HEK293 (cell line): ENCODE results near the gene PDE10A.

Source experiments
- FEZF1 ChIP-seq: fragments of 450-650 bp; formaldehyde crosslinking; IDR thresholded peaks from 2 replicates; pipeline ENCODE4 v1.5.1; 2016; ENCODE audit warnings: missing biosample characterization, missing genetic modification characterization
- GLIS1 ChIP-seq: fragments of 450-650 bp; formaldehyde crosslinking; IDR thresholded peaks from 2 replicates; pipeline ENCODE4 v1.5.1; 2016; ENCODE audit warnings: missing biosample characterization, missing genetic modification characterization
- KLF16 ChIP-seq: fragments of 450-650 bp; formaldehyde crosslinking; IDR thresholded peaks from 2 replicates; pipeline ENCODE4 v1.5.1; 2017; ENCODE audit warnings: missing biosample characterization, missing genetic modification characterization
- PBX3 ChIP-seq: sonication (generic); formaldehyde crosslinking; IDR thresholded peaks from 2 replicates; pipeline ENCODE4 v1.8.1; 2022; ENCODE audit warnings: mild to moderate bottlenecking, moderate library complexity, missing genetic modification reagents
- PRDM1 ChIP-seq: fragments of 450-650 bp; formaldehyde crosslinking; IDR thresholded peaks from 2 replicates; pipeline ENCODE4; 2016; ENCODE audit warnings: missing biosample characterization, missing genetic modification characterization
- YY1 ChIP-seq: fragments of 450-650 bp; formaldehyde crosslinking; IDR thresholded peaks from 2 replicates; pipeline ENCODE4 v1.5.1; 2018; ENCODE audit warnings: missing biosample characterization, missing genetic modification characterization
- ZBTB49 ChIP-seq: fragments of 450-650 bp; formaldehyde crosslinking; IDR thresholded peaks from 2 replicates; pipeline ENCODE4 v1.5.1; 2016; ENCODE audit warnings: missing biosample characterization, missing genetic modification characterization, low read depth
- ZIC2 ChIP-seq: fragments of 450-650 bp; formaldehyde crosslinking; IDR thresholded peaks from 2 replicates; pipeline ENCODE4 v1.5.1; 2016; ENCODE audit warnings: missing biosample characterization, missing genetic modification characterization
- ZNF140 ChIP-seq: fragments of 450-650 bp; formaldehyde crosslinking; IDR thresholded peaks from 2 replicates; pipeline ENCODE4 v1.5.1; 2016; ENCODE audit warnings: missing biosample characterization, missing genetic modification characterization
- ZNF155 ChIP-seq: fragments of 450-650 bp; formaldehyde crosslinking; IDR thresholded peaks from 2 replicates; pipeline ENCODE4 v1.5.1; 2016; ENCODE audit warnings: missing biosample characterization, missing genetic modification characterization
- ZNF175 ChIP-seq: fragments of 450-650 bp; formaldehyde crosslinking; IDR thresholded peaks from 2 replicates; pipeline ENCODE4 v1.5.1; 2016; ENCODE audit warnings: missing biosample characterization, missing genetic modification characterization
- ZNF24 ChIP-seq: fragments of 450-650 bp; formaldehyde crosslinking; IDR thresholded peaks from 2 replicates; pipeline ENCODE4 v1.5.1; 2016; ENCODE audit warnings: missing biosample characterization, missing genetic modification characterization
- ZNF274 ChIP-seq, 2 experiments: fragments of 200-500 bp in 1 of 2; fragments of 450-650 bp in 1 of 2; sonication (Bioruptor generic) in 1 of 2; formaldehyde crosslinking in 1 of 2; IDR thresholded peaks; 2 replicates each; pipeline versions ENCODE4 v1.5.1 to v1.6.1; 2014 to 2016; ENCODE audit warnings: borderline replicate concordance in 1 of 2, inconsistent platforms in 1 of 2, low read length in 1 of 2, missing biosample characterization in 1 of 2, missing genetic modification characterization in 1 of 2
- ZNF292 ChIP-seq: fragments of 450-650 bp; formaldehyde crosslinking; IDR thresholded peaks from 2 replicates; pipeline ENCODE4 v1.5.1; 2016; ENCODE audit warnings: low read depth, missing biosample characterization, missing genetic modification characterization, borderline replicate concordance
- ZNF335 ChIP-seq: fragments of 450-650 bp; formaldehyde crosslinking; conservative IDR thresholded peaks from 2 replicates; pipeline ENCODE4 v1.5.1; 2016; ENCODE audit warnings: missing biosample characterization, missing genetic modification characterization
- ZNF362 ChIP-seq: fragments of 450-650 bp; formaldehyde crosslinking; IDR thresholded peaks from 2 replicates; pipeline ENCODE4 v1.5.1; 2016; ENCODE audit warnings: missing biosample characterization, missing genetic modification characterization
- ZNF366 ChIP-seq: fragments of 450-650 bp; formaldehyde crosslinking; conservative IDR thresholded peaks from 2 replicates; pipeline ENCODE4 v1.5.1; 2016; ENCODE audit warnings: missing biosample characterization, missing genetic modification characterization
- ZNF391 ChIP-seq: fragments of 450-650 bp; formaldehyde crosslinking; IDR thresholded peaks from 2 replicates; pipeline ENCODE4 v1.5.1; 2016; ENCODE audit warnings: low read depth, missing biosample characterization, missing genetic modification characterization, borderline replicate concordance
- ZNF514 ChIP-seq: fragments of 450-650 bp; formaldehyde crosslinking; IDR thresholded peaks from 2 replicates; pipeline ENCODE4 v1.5.1; 2016; ENCODE audit warnings: missing biosample characterization, missing genetic modification characterization
- ZNF549 ChIP-seq: fragments of 450-650 bp; IDR thresholded peaks from 2 replicates; pipeline ENCODE4 v1.5.1; 2018; ENCODE audit warnings: missing biosample characterization, missing genetic modification characterization, mild to moderate bottlenecking, inconsistent platforms, moderate library complexity
- ZNF701 ChIP-seq: fragments of 450-650 bp; formaldehyde crosslinking; IDR thresholded peaks from 2 replicates; pipeline ENCODE4 v1.5.1; 2016; ENCODE audit warnings: missing biosample characterization, missing genetic modification characterization
- ZNF791 ChIP-seq: fragments of 450-650 bp; formaldehyde crosslinking; IDR thresholded peaks from 2 replicates; pipeline ENCODE4 v1.5.1; 2016; ENCODE audit warnings: missing biosample characterization, missing genetic modification characterization
- ZNF792 ChIP-seq: fragments of 450-650 bp; formaldehyde crosslinking; IDR thresholded peaks from 2 replicates; pipeline ENCODE4 v1.5.1; 2016; ENCODE audit warnings: missing biosample characterization, missing genetic modification characterization
- ZSCAN5A ChIP-seq: fragments of 450-650 bp; formaldehyde crosslinking; IDR thresholded peaks from 2 replicates; pipeline ENCODE4 v1.5.1; 2016; ENCODE audit warnings: missing biosample characterization, missing genetic modification characterization
- TF ChIP-seq, protein P1 (sequence below): fragments of 450-650 bp; formaldehyde crosslinking; IDR thresholded peaks from 2 replicates; pipeline ENCODE4 v1.5.1; 2017; ENCODE audit warnings: missing biosample characterization, missing genetic modification characterization
- TF ChIP-seq, protein P2 (sequence below): fragments of 450-650 bp; formaldehyde crosslinking; IDR thresholded peaks from 2 replicates; pipeline ENCODE4 v1.5.1; 2016; ENCODE audit warnings: missing biosample characterization, missing genetic modification characterization
- TF ChIP-seq, protein P3 (sequence below): fragments of 450-650 bp; formaldehyde crosslinking; IDR thresholded peaks from 2 replicates; pipeline ENCODE4 v1.5.1; 2016; ENCODE audit warnings: missing biosample characterization, missing genetic modification characterization

The PDE10A gene

GRCh38 chr6:165573671-165574070, 89.4 kb downstream of the PDE10A start (continued):
- TF ChIP-seq FEZF1: peak; percentile 83
- TF ChIP-seq, protein P1, sequence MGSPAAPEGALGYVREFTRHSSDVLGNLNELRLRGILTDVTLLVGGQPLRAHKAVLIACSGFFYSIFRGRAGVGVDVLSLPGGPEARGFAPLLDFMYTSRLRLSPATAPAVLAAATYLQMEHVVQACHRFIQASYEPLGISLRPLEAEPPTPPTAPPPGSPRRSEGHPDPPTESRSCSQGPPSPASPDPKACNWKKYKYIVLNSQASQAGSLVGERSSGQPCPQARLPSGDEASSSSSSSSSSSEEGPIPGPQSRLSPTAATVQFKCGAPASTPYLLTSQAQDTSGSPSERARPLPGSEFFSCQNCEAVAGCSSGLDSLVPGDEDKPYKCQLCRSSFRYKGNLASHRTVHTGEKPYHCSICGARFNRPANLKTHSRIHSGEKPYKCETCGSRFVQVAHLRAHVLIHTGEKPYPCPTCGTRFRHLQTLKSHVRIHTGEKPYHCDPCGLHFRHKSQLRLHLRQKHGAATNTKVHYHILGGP (tag by site-specific recombination): no peak
- no peak for TF ChIP-seq ZNF155 (tag by site-specific recombination)
- 0 out of 2 replicates have a peak, but pooled peaks have one; percentile 17 for TF ChIP-seq KLF16 (tag by site-specific recombination)
- TF ChIP-seq ZNF175: no peak
- TF ChIP-seq ZNF701 (tag by site-specific recombination): no peak
- no peak for TF ChIP-seq PBX3 (CRISPR knock-in tag)
- TF ChIP-seq ZNF140: no peak
- TF ChIP-seq, protein P2, sequence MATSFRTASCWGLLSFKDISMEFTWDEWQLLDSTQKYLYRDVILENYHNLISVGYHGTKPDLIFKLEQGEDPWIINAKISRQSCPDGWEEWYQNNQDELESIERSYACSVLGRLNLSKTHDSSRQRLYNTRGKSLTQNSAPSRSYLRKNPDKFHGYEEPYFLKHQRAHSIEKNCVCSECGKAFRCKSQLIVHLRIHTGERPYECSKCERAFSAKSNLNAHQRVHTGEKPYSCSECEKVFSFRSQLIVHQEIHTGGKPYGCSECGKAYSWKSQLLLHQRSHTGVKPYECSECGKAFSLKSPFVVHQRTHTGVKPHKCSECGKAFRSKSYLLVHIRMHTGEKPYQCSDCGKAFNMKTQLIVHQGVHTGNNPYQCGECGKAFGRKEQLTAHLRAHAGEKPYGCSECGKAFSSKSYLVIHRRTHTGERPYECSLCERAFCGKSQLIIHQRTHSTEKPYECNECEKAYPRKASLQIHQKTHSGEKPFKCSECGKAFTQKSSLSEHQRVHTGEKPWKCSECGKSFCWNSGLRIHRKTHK (tag by site-specific recombination): no peak
- no peak for TF ChIP-seq ZNF791 (tag by site-specific recombination)
- peak; percentile 91 for TF ChIP-seq ZNF362 (tag by site-specific recombination)
- TF ChIP-seq ZNF549 (tag by site-specific recombination): no peak
- TF ChIP-seq ZNF391: 0 out of 2 replicates have a peak, but pooled peaks have one; percentile 53
- TF ChIP-seq ZNF274 (IDR thresholded peaks at IDR 0.05; ENCODE audit: low read length): no peak
- TF ChIP-seq ZNF274 (tag by site-specific recombination; IDR thresholded peaks at IDR 0.05; ENCODE audit: borderline replicate concordance): no peak
- no peak for TF ChIP-seq PRDM1 (tag by site-specific recombination)
- no peak for TF ChIP-seq ZNF792
- TF ChIP-seq ZBTB49 (tag by site-specific recombination): no peak
- TF ChIP-seq YY1: no peak
- TF ChIP-seq ZNF24 (tag by site-specific recombination): peak; percentile 84; the same call in 1 of the 2 replicates
- peak; percentile 46 for TF ChIP-seq ZNF335 (tag by site-specific recombination)
- no peak for TF ChIP-seq GLIS1
- TF ChIP-seq ZNF514 (tag by site-specific recombination): no peak
- TF ChIP-seq, protein P3, sequence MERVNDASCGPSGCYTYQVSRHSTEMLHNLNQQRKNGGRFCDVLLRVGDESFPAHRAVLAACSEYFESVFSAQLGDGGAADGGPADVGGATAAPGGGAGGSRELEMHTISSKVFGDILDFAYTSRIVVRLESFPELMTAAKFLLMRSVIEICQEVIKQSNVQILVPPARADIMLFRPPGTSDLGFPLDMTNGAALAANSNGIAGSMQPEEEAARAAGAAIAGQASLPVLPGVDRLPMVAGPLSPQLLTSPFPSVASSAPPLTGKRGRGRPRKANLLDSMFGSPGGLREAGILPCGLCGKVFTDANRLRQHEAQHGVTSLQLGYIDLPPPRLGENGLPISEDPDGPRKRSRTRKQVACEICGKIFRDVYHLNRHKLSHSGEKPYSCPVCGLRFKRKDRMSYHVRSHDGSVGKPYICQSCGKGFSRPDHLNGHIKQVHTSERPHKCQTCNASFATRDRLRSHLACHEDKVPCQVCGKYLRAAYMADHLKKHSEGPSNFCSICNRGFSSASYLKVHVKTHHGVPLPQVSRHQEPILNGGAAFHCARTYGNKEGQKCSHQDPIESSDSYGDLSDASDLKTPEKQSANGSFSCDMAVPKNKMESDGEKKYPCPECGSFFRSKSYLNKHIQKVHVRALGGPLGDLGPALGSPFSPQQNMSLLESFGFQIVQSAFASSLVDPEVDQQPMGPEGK (tag by site-specific recombination): 0 out of 2 replicates have a peak, but pooled peaks have one; percentile 7
- no peak for TF ChIP-seq ZNF292 (tag by site-specific recombination)
- TF ChIP-seq ZNF366: peak; percentile 67; the same call in 1 of the 2 replicates
- TF ChIP-seq ZSCAN5A: no peak
- TF ChIP-seq ZIC2 (tag by site-specific recombination): peak; percentile 63
